Inflammatory macrophage treated with lipopolysaccharide for 1 hour (primary cell): ENCODE data around the gene OSGIN1.

Source experiments
- DNase-seq, 2 donors: peaks; one replicate each; pipeline ENCODE4 v3.0.0-alpha.2; 2020 to 2022

The OSGIN1 gene

GRCh38 chr16:83952940-83953795 lies at the start of gene OSGIN1:
Gene OSGIN1 (plus strand): TSS chr16:83953240. CDS start chr16:83957672, 4,432 bp downstream.
- DNase-seq: peak; percentile 93 to 98

GRCh38 chr16:83903751-83904150 lies 49.3 kb upstream of the OSGIN1 start:
- no peak for DNase-seq

GRCh38 chr16:83906683-83907082 lies 46.4 kb upstream of the OSGIN1 start:
- DNase-seq: no peak

GRCh38 chr16:83907111-83907510 lies 45.9 kb upstream of the OSGIN1 start:
- DNase-seq: no peak

GRCh38 chr16:83907631-83908250 lies 45.3 kb upstream of the OSGIN1 start:
- no peak for DNase-seq

GRCh38 chr16:83908798-83909197 lies 44.2 kb upstream of the OSGIN1 start:
- DNase-seq: no peak

GRCh38 chr16:83911290-83911689 lies 41.8 kb upstream of the OSGIN1 start:
- no peak for DNase-seq

- DNase-seq: no peak
Measured at GRCh38 chr16:83912519-83913244, 40.4 kb upstream of the OSGIN1 start.

GRCh38 chr16:83913245-83913633 lies 39.8 kb upstream of the OSGIN1 start:
- no peak for DNase-seq

- no peak for DNase-seq
Measured at GRCh38 chr16:83914091-83914710, 38.8 kb upstream of the OSGIN1 start.

GRCh38 chr16:83915081-83915480 lies 38.0 kb upstream of the OSGIN1 start:
- DNase-seq: no peak

- DNase-seq: no peak
Measured at GRCh38 chr16:83915491-83915890, 37.5 kb upstream of the OSGIN1 start.

GRCh38 chr16:83917152-83918120 lies 35.6 kb upstream of the OSGIN1 start:
- no peak for DNase-seq

GRCh38 chr16:83920894-83921491 lies 32.0 kb upstream of the OSGIN1 start:
- DNase-seq: no peak

- no peak for DNase-seq
Measured at GRCh38 chr16:83923581-83924365, 29.3 kb upstream of the OSGIN1 start.

GRCh38 chr16:83924686-83925085 lies 28.4 kb upstream of the OSGIN1 start:
- no peak for DNase-seq

- DNase-seq: no peak
Measured at GRCh38 chr16:83925095-83925905, 27.7 kb upstream of the OSGIN1 start.

- DNase-seq: no peak
Measured at GRCh38 chr16:83925957-83926725, 26.9 kb upstream of the OSGIN1 start.
